Natural killer cell treated with Interleukin-12 subunit alpha and Interleukin-12 subunit beta and Interleukin-15 and Interleukin-18, amount 100 ng/mL, for 72 hours (primary cell): Measurements from ENCODE around the gene RASGEF1C. TPM values are rescaled to one million over a fixed set of nuclear protein-coding genes. Genes with fewer than 3 reads are reported as not detected.

ENCODE experiments used
- ATAC-seq, 2 donors: fragments of 150-1000 bp; cut with Tn5 transposase in 1 of 2; sonication (Bioruptor Pico), chemical (Tn5 transposase) in 1 of 2; 2 replicates each; pipeline ENCODE4 v1.10.0; 2021
- DNase-seq: peaks from one replicate; pipeline ENCODE4 v3.0.0; 2022; ENCODE audit warnings: low spot score
- H3K27ac Mint-ChIP-seq, 2 donors: 1 replicate in 1 of 2; 2 replicates in 1 of 2; pipeline ENCODE4 v1.8.0; 2022; ENCODE audit warnings: mixed read lengths in 2 of 2, mild to moderate bottlenecking in 1 of 2, moderate library complexity in 1 of 2
- H3K27me3 Mint-ChIP-seq, 2 donors: 1 replicate in 1 of 2; 2 replicates in 1 of 2; pipeline ENCODE4 v1.8.0; 2022; ENCODE audit warnings: mixed read lengths in 2 of 2
- H3K36me3 Mint-ChIP-seq: one replicate; pipeline ENCODE4 v1.8.0; 2022; ENCODE audit warnings: mixed read lengths
- H3K4me1 Mint-ChIP-seq, 2 donors: 1 replicate in 1 of 2; 2 replicates in 1 of 2; pipeline ENCODE4 v1.8.0; 2022; ENCODE audit warnings: low read depth in 2 of 2, mixed read lengths in 2 of 2, mild to moderate bottlenecking in 1 of 2
- H3K4me3 Mint-ChIP-seq: one replicate; pipeline ENCODE4 v1.8.0; 2022; ENCODE audit warnings: mixed read lengths
- H3K9me3 Mint-ChIP-seq: 2 replicates; pipeline ENCODE4 v1.8.0; 2022; ENCODE audit warnings: mixed read lengths
- total RNA-seq, 2 donors: library from RNA; stranded (reverse); gene quantifications; one replicate each; pipeline ENCODE4 v1.2.3, GENCODE V29; 2022

RASGEF1C gene
- total RNA-seq, 2 donors from 2014 or later = not detected

DNA sequence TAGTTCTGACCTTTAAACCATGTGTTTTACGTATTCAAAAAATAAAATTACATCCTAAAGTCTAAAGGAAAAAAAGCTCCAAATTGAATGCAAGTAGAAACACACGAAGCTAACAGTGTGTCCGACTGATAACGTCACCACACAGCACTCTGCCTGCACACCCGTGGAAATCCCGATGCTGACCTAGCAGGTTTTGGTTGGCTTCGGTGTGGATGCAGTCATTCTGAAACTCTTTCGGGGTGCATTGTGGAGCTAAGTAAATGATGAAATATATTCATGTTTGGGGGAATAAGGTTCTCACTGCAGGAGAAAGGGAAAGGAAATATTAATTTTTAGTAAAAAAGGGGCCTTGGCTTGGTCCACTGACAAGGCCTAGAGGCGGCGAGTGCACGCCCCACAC lies 2.0 kb downstream of the RASGEF1C start:
- Mint-ChIP-seq H3K27me3 (peaks cover 23 to 29% of the 10 kb centered on the region in 2 donors), H3K4me3 (no peak overlapping the region), H3K27ac (no peak overlapping the region), H3K4me1 (peaks cover 4% of the 10 kb centered on the region in 2 donors), H3K9me3 (no peaks in the 10 kb centered on the region), H3K36me3 (no peaks in the 10 kb centered on the region)
- ATAC-seq (no peak), DNase-seq (no peak)

- Mint-ChIP-seq H3K4me3 (no peak overlapping the region), H3K36me3 (no peaks in the 10 kb centered on the region), H3K27me3 (peaks cover 21 to 35% of the 10 kb centered on the region in 2 donors), H3K4me1 (peaks cover 4% of the 10 kb centered on the region in 2 donors), H3K27ac (no peak overlapping the region), H3K9me3 (no peaks in the 10 kb centered on the region)
- ATAC-seq (no peak), DNase-seq (no peak)
Observed at GRCh38 chr5:180205916-180206315, 3.1 kb downstream of the RASGEF1C start.

DNA sequence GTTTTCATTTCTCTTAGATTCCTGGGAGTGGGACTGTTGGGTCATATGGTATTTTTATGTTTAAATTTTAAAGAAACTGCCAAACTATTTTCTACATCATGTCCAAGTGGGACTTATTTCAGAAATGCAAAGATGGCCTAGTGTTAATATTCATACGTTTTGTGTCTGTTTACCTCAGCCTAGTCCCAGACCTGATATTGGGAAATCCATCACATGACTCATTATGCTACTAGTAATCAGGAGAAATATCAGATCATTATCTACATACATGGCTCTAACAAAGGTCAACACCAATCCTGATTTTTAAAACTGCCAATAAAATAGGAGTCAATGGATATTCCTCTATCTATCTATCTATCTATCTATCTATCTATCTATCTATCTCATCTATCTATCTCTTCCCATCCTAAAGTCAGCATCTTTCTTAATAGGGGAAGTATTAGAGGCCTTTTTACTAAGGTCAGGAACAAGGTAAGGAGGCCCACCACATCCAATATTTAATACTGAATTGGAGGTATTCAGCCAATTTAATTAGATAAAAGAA lies 4.7 kb downstream of the RASGEF1C start:
- Mint-ChIP-seq H3K27ac (no peak overlapping the region), H3K36me3 (no peaks in the 10 kb centered on the region), H3K4me1 (peaks cover 4% of the 10 kb centered on the region in 2 donors), H3K9me3 (no peaks in the 10 kb centered on the region), H3K4me3 (no peak overlapping the region), H3K27me3 (peaks cover 17 to 35% of the 10 kb centered on the region in 2 donors)
- no peak for ATAC-seq
- no peak for DNase-seq

DNA sequence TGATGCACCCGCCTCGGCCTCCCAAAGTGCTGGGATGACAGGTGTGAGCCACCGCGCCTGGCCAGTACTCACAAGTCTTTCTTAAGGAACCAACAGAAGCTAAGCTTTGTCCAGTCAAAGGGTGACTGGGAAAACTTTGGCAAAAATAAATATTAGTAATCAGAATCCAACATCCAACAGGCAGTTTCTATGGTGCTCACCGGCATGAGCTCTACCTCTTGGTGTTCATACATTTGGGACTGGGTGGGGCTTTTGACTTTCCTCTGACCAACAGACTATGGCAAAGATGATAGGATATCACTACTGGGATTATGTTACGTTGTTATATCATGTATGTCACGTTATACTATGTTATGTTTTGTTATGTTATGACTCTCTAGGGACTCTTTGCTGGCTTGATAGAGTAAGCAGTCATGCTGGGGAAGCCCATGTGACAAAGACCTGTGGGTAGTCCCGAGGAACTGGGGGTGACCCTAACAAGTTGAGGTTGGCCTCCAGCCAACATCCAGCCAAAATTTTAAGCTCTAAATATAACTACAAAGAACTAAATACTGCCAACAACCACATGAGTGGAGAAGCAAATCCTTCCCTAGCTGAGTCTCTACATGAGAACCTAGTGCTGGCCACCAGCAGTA lies 6.0 kb downstream of the RASGEF1C start:
- H3K36me3 Mint-ChIP-seq = no peaks in the 10 kb centered on the region
- no peaks in the 10 kb centered on the region for H3K4me1 Mint-ChIP-seq
- H3K27me3 Mint-ChIP-seq = peaks cover 12 to 29% of the 10 kb centered on the region in 2 donors
- no peak for ATAC-seq
- no peak overlapping the region for H3K27ac Mint-ChIP-seq
- H3K9me3 Mint-ChIP-seq = no peaks in the 10 kb centered on the region
- H3K4me3 Mint-ChIP-seq = no peak overlapping the region
- no peak for DNase-seq

- no peaks in the 10 kb centered on the region for H3K36me3 Mint-ChIP-seq
- ATAC-seq (no peak), DNase-seq (no peak)
- H3K4me3 Mint-ChIP-seq = no peak overlapping the region
- H3K9me3 Mint-ChIP-seq = no peaks in the 10 kb centered on the region
- H3K4me1 Mint-ChIP-seq = no peaks in the 10 kb centered on the region
- H3K27ac Mint-ChIP-seq = no peak overlapping the region
- H3K27me3 Mint-ChIP-seq = peaks cover 2 to 13% of the 10 kb centered on the region in 2 donors
Observed at GRCh38 chr5:180201051-180201987, 7.7 kb downstream of the RASGEF1C start.

DNA sequence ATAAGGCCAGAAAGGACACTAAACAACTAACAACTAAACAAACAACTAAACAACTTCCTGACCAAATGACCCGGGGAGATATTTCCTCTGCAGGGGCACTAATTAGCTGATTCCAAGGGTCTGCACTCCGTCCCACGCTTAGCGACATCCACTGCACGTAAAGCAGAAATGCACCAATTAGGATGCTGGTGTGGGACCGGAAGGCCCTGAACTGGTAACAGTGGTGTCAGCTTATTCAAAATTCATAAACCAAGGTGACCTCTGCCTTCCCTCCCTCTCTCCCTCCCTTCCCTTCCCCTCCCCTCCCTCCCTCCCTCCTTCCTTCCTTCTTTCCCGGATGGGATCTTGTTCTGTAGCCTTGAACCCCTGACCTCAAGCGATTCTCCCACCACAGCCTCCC lies 9.6 kb downstream of the RASGEF1C start:
- Mint-ChIP-seq H3K27ac (no peak overlapping the region), H3K4me3 (no peak overlapping the region), H3K9me3 (no peaks in the 10 kb centered on the region), H3K36me3 (no peaks in the 10 kb centered on the region), H3K4me1 (no peaks in the 10 kb centered on the region), H3K27me3 (peaks cover 0 to 12% of the 10 kb centered on the region in 2 donors)
- DNase-seq = no peak
- no peak for ATAC-seq

GRCh38 chr5:180198208-180198607 lies 10.8 kb downstream of the RASGEF1C start:
- no peaks in the 10 kb centered on the region for H3K4me1 Mint-ChIP-seq
- no peak for DNase-seq

GRCh38 chr5:180197016-180197702 lies 11.9 kb downstream of the RASGEF1C start:
- ATAC-seq = peak; percentile 15 to 32
- H3K27ac Mint-ChIP-seq = no peak overlapping the region
- peaks cover 0 to 12% of the 10 kb centered on the region in 2 donors for H3K27me3 Mint-ChIP-seq
- no peaks in the 10 kb centered on the region for H3K4me1 Mint-ChIP-seq
- no peaks in the 10 kb centered on the region for H3K9me3 Mint-ChIP-seq
- H3K4me3 Mint-ChIP-seq = no peak overlapping the region
- no peaks in the 10 kb centered on the region for H3K36me3 Mint-ChIP-seq
- no peak for DNase-seq

More at GRCh38 chr5:180198208-180198607, 10.8 kb downstream of the RASGEF1C start:
- H3K27ac Mint-ChIP-seq = no peak overlapping the region
- no peaks in the 10 kb centered on the region for H3K9me3 Mint-ChIP-seq
- no peak for ATAC-seq
- no peaks in the 10 kb centered on the region for H3K36me3 Mint-ChIP-seq
- H3K4me3 Mint-ChIP-seq = no peak overlapping the region
- peaks cover 0 to 12% of the 10 kb centered on the region in 2 donors for H3K27me3 Mint-ChIP-seq

DNA sequence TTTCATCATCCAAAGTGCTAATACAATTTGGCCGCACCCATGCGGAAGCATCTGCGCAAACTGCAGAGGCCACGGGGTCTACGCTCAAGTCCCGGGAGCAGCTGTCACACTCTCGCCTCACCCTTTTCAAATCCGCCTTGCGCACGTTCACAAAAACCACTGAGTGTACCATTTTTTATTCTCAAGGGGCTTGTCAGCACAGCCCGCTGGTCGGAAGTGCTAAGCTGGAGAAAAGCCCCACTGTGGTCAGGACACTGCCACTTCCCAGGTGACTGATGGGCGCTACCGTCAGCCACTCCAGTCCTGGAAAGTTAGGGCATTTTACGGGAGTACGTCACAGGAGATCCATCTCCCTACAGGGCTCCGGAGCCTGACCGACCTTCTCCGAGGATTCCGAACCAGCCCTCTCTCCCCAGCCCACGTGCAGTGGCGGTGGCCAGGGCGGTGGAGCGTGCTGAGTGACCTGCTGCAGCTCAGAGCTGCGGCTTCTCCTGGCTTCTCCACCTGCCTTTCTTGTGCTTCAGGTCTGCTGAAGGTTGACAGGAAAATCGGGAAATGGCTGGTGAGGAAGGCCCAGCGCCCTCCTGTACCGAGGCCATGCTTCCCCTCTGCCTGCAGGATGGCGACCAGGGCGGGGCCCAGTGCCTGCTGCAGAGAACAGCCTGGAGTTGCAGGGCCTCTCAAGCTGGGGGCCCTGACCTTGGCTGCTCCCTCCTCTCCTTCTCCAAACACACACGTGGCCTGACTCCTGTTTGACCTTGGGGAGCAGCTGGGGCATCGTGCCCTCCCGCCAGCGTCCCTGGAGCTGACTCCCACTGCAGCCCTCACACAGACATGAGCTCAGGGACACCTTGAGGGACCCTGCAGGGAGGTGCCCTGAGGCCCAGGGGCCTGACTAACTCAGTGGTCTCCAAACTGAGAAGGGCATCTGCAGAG lies 14.3 kb downstream of the RASGEF1C start:
- no peaks in the 10 kb centered on the region for H3K27me3 Mint-ChIP-seq
- DNase-seq (no peak), ATAC-seq (no peak)
- H3K27ac Mint-ChIP-seq = no peak overlapping the region
- no peaks in the 10 kb centered on the region for H3K4me1 Mint-ChIP-seq
- no peaks in the 10 kb centered on the region for H3K9me3 Mint-ChIP-seq
- H3K4me3 Mint-ChIP-seq = no peak overlapping the region
- H3K36me3 Mint-ChIP-seq = no peaks in the 10 kb centered on the region

GRCh38 chr5:180193749-180194375 lies 15.1 kb downstream of the RASGEF1C start:
- H3K9me3 Mint-ChIP-seq = no peaks in the 10 kb centered on the region
- H3K4me3 Mint-ChIP-seq = no peak overlapping the region
- H3K4me1 Mint-ChIP-seq = no peaks in the 10 kb centered on the region
- peaks cover 4 to 5% of the 10 kb centered on the region in 2 donors for H3K27me3 Mint-ChIP-seq
- H3K36me3 Mint-ChIP-seq = no peaks in the 10 kb centered on the region
- H3K27ac Mint-ChIP-seq = no peak overlapping the region
- DNase-seq (no peak), ATAC-seq (no peak)

- Mint-ChIP-seq H3K27me3 (peaks cover 17 to 23% of the 10 kb centered on the region in 2 donors), H3K9me3 (no peaks in the 10 kb centered on the region), H3K4me3 (no peak overlapping the region), H3K36me3 (no peaks in the 10 kb centered on the region), H3K4me1 (no peaks in the 10 kb centered on the region), H3K27ac (no peak overlapping the region)
- no peak for ATAC-seq
- DNase-seq = no peak
Observed at GRCh38 chr5:180191716-180192115, 17.3 kb downstream of the RASGEF1C start.

DNA sequence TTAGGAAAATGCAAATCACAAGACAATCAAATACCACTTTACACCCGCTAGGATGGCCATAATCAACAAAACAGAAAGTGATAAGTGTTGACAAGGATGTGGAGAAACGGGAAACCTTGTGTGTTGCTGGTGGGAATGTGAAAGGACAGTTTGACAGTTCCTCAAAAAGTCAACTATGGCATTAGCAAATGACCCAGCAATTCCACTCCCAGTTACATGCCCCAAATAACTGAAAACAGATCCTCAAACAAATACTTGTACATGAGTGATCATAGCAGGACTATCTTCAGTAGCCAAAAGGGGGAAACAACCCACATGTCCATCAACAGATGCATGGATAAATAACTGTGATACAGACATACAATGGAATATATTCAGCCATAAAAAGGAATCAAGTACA lies 21.2 kb downstream of the RASGEF1C start:
- no peak for ATAC-seq
- DNase-seq = no peak
- Mint-ChIP-seq H3K9me3 (no peaks in the 10 kb centered on the region), H3K36me3 (no peaks in the 10 kb centered on the region), H3K4me3 (no peak overlapping the region), H3K4me1 (no peaks in the 10 kb centered on the region), H3K27me3 (peaks cover 17 to 23% of the 10 kb centered on the region in 2 donors), H3K27ac (no peak overlapping the region)
